G401.6 (cell line): ENCODE measurements around the gene SRR.

Experiments used
- FAIRE-seq: peaks from 2 replicates; lab custom pipeline; 2012; peaks lifted over from hg19 to GRCh38; lab: Jason Lieb, UNC

The SRR gene

DNA sequence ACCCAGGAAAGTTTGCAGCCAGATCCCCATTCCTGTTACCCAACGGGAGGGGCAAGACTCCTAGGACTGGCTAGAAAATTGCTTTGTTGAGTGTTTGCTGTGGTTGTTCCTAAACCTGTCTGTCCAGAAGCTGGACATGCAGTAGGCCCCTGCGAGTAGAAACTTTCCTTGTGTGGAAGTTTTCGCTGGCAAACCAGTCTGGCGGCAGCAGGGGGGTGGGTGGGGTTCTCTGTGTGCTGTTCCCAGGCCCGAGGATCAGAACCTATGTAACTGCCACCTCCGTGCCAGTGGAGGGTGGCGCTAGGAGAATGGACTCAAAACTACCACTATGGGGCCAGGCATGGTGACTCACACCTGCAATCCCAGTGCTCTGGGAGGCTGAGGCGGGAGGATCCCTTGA, 42.7 kb downstream of the SRR start:
- no peak for FAIRE-seq

GRCh38 chr17:2347805-2348685, 44.3 kb downstream of the SRR start:
- peak; percentile 37 for FAIRE-seq

DNA sequence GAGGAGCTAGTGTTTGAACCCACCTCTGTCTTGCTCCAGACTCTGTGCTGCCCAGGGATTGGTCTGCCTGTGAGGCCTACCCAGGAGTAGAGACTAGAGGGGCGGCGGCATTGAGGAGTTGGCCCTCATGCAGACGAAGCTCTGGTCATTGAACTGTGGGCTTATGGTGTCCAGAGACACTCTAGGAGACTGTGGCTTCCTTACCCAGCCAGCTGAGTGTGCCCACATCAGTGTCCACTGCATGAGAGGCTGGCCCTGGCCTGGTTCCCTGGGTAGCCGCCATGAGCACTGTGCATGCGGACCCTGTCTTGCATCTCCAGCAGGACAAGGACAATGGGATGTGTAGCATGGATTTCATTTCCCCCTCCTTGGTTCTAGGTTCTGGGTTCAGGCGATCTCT, 47.5 kb downstream of the SRR start:
- no peak for FAIRE-seq

DNA sequence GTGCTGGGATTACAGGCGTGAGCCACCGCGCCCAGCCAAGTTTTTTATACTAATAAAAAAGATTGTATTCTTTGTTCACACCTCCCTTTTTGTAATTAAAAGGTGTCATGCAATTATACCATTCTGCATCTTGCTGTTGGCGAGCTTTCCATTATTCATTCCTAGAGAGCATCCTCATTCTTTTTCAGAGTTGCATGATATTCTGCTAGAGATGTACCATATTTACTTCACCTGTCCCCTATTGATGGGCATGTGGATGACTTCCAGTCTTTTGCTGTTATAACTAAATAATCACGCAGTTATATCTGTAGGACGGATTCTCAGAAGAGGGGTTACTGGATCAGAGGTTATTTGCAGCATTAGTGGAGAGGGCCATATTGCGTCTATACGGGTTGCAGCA, 50.6 kb downstream of the SRR start:
- FAIRE-seq: no peak

DNA sequence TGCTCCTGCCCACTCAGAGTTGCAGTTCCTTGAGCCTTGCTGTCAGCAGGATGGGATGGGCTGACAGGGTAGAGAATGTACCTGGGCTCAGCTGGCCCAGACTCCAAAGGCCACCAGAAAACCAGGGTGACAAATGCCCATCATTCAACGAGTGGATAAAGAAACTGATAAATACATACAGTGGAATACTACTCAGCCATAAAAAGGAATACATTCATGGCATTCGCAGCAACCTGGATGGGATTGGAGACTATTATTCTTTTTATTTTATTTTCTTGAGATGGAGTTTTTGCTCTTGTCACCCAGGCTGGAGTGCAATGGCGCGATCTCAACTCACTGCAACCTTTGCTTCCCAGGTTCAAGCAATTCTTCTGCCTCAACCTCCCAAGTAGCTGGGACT, 53.5 kb downstream of the SRR start:
- no peak for FAIRE-seq

GRCh38 chr17:2357931-2358434, 54.2 kb downstream of the SRR start:
- no peak for FAIRE-seq

- FAIRE-seq: no peak
These were observed 57.4 kb downstream of the SRR start for GRCh38 chr17:2361010-2361760.

- FAIRE-seq: no peak
These were observed 58.3 kb downstream of the SRR start for GRCh38 chr17:2362016-2362415.

GRCh38 chr17:2362416-2362815, 58.7 kb downstream of the SRR start:
- FAIRE-seq: no peak

GRCh38 chr17:2362881-2363280, 59.1 kb downstream of the SRR start:
- FAIRE-seq: no peak

GRCh38 chr17:2363318-2363717, 59.6 kb downstream of the SRR start:
- no peak for FAIRE-seq

- FAIRE-seq: no peak
These were observed 60.4 kb downstream of the SRR start for GRCh38 chr17:2363851-2364762.

DNA sequence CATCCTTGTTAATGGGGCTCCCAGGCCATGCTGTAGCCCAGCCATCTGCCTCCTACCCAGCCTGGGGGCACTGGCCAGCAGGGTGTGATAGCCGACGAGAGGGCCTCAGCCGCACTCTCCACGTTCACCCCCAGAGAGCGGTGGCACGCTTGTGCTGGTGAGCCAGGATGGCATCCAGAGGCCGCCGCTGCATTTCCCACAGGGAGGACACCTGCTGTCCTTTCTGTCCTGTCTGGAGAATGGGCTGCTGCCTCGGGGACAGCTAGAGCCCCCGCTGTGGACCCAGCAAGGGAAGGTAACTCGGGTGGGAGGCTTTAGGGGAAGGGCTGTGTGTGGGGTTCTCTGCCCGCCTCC, 61.0 kb downstream of the SRR start:
- FAIRE-seq: no peak

GRCh38 chr17:2365132-2365531, 61.4 kb downstream of the SRR start:
- FAIRE-seq: no peak

DNA sequence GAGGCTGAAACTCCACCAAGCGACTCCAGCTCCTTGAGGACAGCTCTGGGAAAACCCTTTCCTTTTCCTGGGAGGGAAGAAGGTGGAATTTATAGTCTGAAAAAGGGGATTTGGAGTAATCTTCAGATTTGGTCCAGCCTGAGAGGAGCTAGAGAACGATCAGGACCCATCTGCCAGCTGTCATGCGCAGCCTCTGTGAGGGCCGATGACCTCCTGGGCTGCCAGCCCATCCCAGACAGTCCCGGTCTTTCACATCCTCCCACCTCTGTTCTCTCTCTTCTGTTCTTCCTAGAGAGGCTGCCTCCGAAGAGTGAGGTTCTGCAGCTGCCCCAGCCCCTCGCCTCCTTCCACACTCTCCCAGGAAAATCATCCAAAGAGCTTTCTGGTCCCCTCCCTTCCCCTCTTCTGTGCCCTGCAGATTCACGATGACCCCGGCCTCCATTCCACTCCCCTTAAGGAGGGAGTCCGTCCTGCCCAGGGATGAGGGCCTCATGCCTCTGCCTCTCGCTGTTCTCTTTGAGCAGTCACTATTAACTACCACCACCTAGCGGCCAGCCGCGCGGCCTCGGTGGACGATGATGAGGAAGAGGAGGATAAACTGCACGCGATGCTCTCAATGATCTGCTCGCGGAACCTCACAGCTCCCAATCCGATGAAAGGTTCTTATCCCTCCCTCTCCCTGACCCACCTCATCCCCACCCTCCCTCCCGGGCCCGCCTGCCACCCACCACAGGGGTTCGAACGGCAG, 63.2 kb downstream of the SRR start:
- no peak for FAIRE-seq

- no peak for FAIRE-seq
These were observed 64.6 kb downstream of the SRR start for GRCh38 chr17:2368359-2368758.

GRCh38 chr17:2369039-2369438, 65.3 kb downstream of the SRR start:
- FAIRE-seq: no peak

DNA sequence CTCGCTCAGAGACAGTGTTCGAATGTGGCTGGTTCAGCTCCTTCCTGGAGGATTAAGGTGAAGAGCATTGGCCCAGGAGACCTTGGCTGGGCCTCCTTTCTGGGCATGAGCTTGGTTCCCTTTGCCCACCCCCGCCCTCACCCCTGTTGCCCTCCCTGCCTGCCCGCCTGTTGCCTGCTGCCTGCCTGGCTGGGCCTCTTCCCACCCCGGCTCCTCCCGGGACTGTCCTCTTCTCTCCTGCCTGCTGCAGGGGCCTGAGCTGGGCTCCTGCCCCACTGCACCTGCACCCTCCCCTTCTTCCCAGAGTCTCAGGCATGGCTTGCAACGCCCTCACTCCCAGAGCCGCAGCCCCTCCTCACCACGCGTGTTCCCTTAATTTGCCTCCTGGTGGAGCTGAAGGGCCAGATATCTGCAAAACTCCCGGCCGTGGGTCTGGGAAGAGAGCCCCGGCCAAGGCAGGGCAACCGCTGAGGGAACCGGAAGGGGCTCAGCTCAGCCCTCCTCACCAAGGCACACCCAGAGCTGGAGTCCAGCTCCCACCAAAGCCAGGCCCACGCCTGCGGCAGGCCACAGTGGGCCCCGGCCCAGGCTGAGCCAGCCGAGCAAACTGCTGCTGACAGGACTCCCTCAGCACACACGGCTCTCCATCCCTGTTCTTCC, 65.9 kb downstream of the SRR start:
- FAIRE-seq: no peak

DNA sequence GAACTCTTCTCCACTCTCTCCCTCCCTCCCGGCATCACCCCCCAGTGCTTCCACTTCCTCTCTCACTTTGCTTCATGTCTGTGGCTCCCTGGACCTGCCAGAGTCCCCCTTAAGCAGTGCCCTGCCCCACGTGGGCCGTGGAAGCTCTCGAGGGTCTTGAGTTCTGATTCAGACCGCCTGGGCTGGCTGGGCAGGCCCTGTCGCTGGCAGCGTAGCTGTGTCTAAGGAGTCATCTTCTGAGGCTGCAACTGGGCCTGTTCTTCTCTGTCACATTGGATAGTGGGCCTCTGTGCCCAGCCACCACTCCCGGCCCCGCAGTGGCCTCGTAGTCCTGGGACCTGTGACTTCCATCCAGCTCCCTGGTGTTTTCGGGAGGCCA, 66.5 kb downstream of the SRR start:
- FAIRE-seq: no peak

- no peak for FAIRE-seq
These were observed 67.7 kb downstream of the SRR start for GRCh38 chr17:2371183-2372130.
